GM10266 (cell line): ENCODE results near the gene ARFRP1.
"Not testable (repeated sequence)": the region's sequence is repeated elsewhere in the genome, so short reads cannot be mapped to it uniquely, and the experiment has no call there.

Source experiments
- DNase-seq: peaks from one replicate; pipeline ENCODE4 v3.0.0; 2012; ENCODE audit errors: extremely low spot score
- CTCF ChIP-seq: IDR thresholded peaks from 2 replicates; pipeline ENCODE4 v1.5.1; 2012; ENCODE audit warnings: mild to moderate bottlenecking, low read depth; ENCODE audit not compliant: control insufficient read depth, insufficient read depth; ENCODE audit errors: missing control alignments

Gene ARFRP1

GRCh38 chr20:63734111-63734945 lies 26.6 kb upstream of the ARFRP1 start:
- TF ChIP-seq CTCF = no peak
- DNase-seq = no peak

GRCh38 chr20:63733579-63734081 lies 25.9 kb upstream of the ARFRP1 start:
- DNase-seq = no peak
- TF ChIP-seq CTCF = no peak

GRCh38 chr20:63733117-63733516 lies 25.3 kb upstream of the ARFRP1 start:
- DNase-seq = no peak
- no peak for TF ChIP-seq CTCF

- TF ChIP-seq CTCF = no peak
- no peak for DNase-seq
Observed at GRCh38 chr20:63732118-63733095, 24.6 kb upstream of the ARFRP1 start.

- TF ChIP-seq CTCF = no peak
- DNase-seq = no peak
Observed at GRCh38 chr20:63731410-63731809, 23.6 kb upstream of the ARFRP1 start.

- not testable (repeated sequence) for DNase-seq
Observed at GRCh38 chr20:63730189-63730733, 22.5 kb upstream of the ARFRP1 start.

GRCh38 chr20:63722967-63723622 lies 15.3 kb upstream of the ARFRP1 start:
- DNase-seq = not testable (repeated sequence)
